GM18861 (cell line): ENCODE data around the gene MAP4K1.

Source experiments
- ATAC-seq: cut with Tn5 transposase; IDR thresholded peaks from one replicate; pipeline ENCODE4 v1.9.1; 2021; ENCODE audit not compliant: unreplicated experiment

MAP4K1 gene

GRCh38 chr19:38547421-38547820 is 70.3 kb downstream of the MAP4K1 start:
- ATAC-seq: no peak

- ATAC-seq: no peak
These were observed 72.2 kb downstream of the MAP4K1 start for GRCh38 chr19:38545596-38545995.

- ATAC-seq: no peak
These were observed 73.0 kb downstream of the MAP4K1 start for GRCh38 chr19:38544569-38545315.

- ATAC-seq: peak; percentile 69
These were observed 73.8 kb downstream of the MAP4K1 start for GRCh38 chr19:38543807-38544568.

- no peak for ATAC-seq
These were observed 74.4 kb downstream of the MAP4K1 start for GRCh38 chr19:38543286-38543806.

- no peak for ATAC-seq
These were observed 75.7 kb downstream of the MAP4K1 start for GRCh38 chr19:38542040-38542439.

GRCh38 chr19:38539751-38540150 is 78.0 kb downstream of the MAP4K1 start:
- ATAC-seq: no peak

GRCh38 chr19:38538793-38539528 is 78.8 kb downstream of the MAP4K1 start:
- ATAC-seq: no peak

- no peak for ATAC-seq
These were observed 79.4 kb downstream of the MAP4K1 start for GRCh38 chr19:38538386-38538785.
